K562 (cell line): ENCODE results near the gene ADD2. TPM values are rescaled to one million over a fixed set of nuclear protein-coding genes. Genes with fewer than 3 reads are reported as not detected.

Experiments used
- ATAC-seq: fragments of 200-7000 bp; cut with Tn5 transposase; 3 replicates; pipeline ENCODE4 v1.9.1; 2020; ENCODE audit warnings: moderate library complexity
- BruUV-seq: library from RNA; stranded (reverse); fragments of 400-500 nt; replicated peaks from 2 replicates; lab custom pipeline; 2021; lab: Mats Ljungman, UMichigan
- CTCF ChIA-PET: fragments of 300-600 bp; formaldehyde crosslinking; extraction: SDS; loops from one replicate; lab custom pipeline; 2021; ENCODE audit warnings: low intra/inter-chr PET ratio; lab: Yijun Ruan, JAX
- POLR2A ChIA-PET: fragments of 300-600, 350-650 bp; sonication (Branson Sonifier 250); formaldehyde crosslinking; extraction: SDS; loops from one replicate; lab custom pipeline; 2021; ENCODE audit warnings: antibody characterized with exemption, inconsistent platforms; lab: Yijun Ruan, JAX
- DNase-seq, 4 experiments: peaks; one replicate each; pipeline versions ENCODE4 v3.0.0 to v3.0.0-alpha.2; 2011 to 2018; ENCODE audit warnings: low spot score in 3 of 4, mixed read lengths in 3 of 4; ENCODE audit errors: extremely low read depth in 1 of 4
- FAIRE-seq: peaks from 2 replicates; lab custom pipeline; 2011; peaks lifted over from hg19 to GRCh38; lab: Jason Lieb, UNC
- H2AFZ ChIP-seq: 2 replicates; pipeline ENCODE4 v1.6.0; 2011; ENCODE audit warnings: low read depth, low read length, control low read depth, inconsistent platforms
- H3K27ac ChIP-seq: fragments of 200-600 bp; 3 replicates; pipeline ENCODE4 v1.8.0; 2011; ENCODE audit warnings: low read depth, mild to moderate bottlenecking, control low read depth, inconsistent platforms, low read length, moderate library complexity, mixed read lengths; ENCODE audit errors: extremely low read depth
- H3K27me3 ChIP-seq, 2 experiments: fragments of 300-600 bp in 1 of 2; 2 replicates in 1 of 2; 3 replicates in 1 of 2; pipeline versions ENCODE4 v1.6.0 to v1.8.0; 2011; ENCODE audit warnings: inconsistent platforms in 2 of 2, low read length in 2 of 2, mild to moderate bottlenecking in 1 of 2, mixed read lengths in 1 of 2, moderate library complexity in 1 of 2; ENCODE audit not compliant: control insufficient read depth in 2 of 2, insufficient read depth in 2 of 2
- H3K36me3 ChIP-seq: fragments of 300-600 bp; 3 replicates; pipeline ENCODE4 v1.8.0; 2011; ENCODE audit warnings: mild to moderate bottlenecking, low read length, inconsistent platforms; ENCODE audit not compliant: control insufficient read depth, insufficient read depth
- H3K4me1 ChIP-seq, 2 experiments: fragments of 200-600 bp in 1 of 2; replicated peaks in 1 of 2; 2 replicates in 1 of 2; 3 replicates in 1 of 2; pipeline versions ENCODE4 v1.5.1 to v1.8.0; 2011; ENCODE audit warnings: inconsistent platforms in 2 of 2, low read length in 2 of 2, mild to moderate bottlenecking in 1 of 2, mixed read lengths in 1 of 2, moderate library complexity in 1 of 2; ENCODE audit not compliant: control insufficient read depth in 2 of 2, insufficient read depth in 2 of 2
- H3K4me2 ChIP-seq: 2 replicates; pipeline ENCODE4 v1.6.1; 2011; ENCODE audit warnings: low read length, control low read depth, inconsistent platforms, mixed read lengths; ENCODE audit not compliant: insufficient read depth
- H3K4me3 ChIP-seq: fragments of 200-600 bp; sonication (generic), shearing (Covaris generic); 2 replicates; pipeline ENCODE4 v1.5.1; 2016; ENCODE audit warnings: control low read depth, inconsistent platforms
- H3K79me2 ChIP-seq: fragments of 200-600 bp; 3 replicates; pipeline ENCODE4 v1.8.0; 2011; ENCODE audit warnings: low read length, inconsistent platforms; ENCODE audit not compliant: control insufficient read depth, insufficient read depth
- H3K9ac ChIP-seq, 2 experiments: 2 replicates each; pipeline versions ENCODE4 v1.6.0 to v1.6.1; 2011; ENCODE audit warnings: low read depth in 2 of 2, low read length in 2 of 2, control low read depth in 1 of 2, inconsistent platforms in 1 of 2, mild to moderate bottlenecking in 1 of 2, mixed read lengths in 1 of 2; ENCODE audit not compliant: insufficient read depth in 1 of 2
- H3K9me1 ChIP-seq: one replicate; pipeline ENCODE4 v1.6.0; 2011; ENCODE audit warnings: inconsistent platforms, mild to moderate bottlenecking, low read length, moderate library complexity; ENCODE audit not compliant: control insufficient read depth, insufficient read depth
- H3K9me3 ChIP-seq: replicated peaks from 2 replicates; pipeline ENCODE4 v1.5.1; 2011; ENCODE audit warnings: low read depth, low read length, inconsistent platforms; ENCODE audit not compliant: control insufficient read depth, insufficient read depth
- H4K20me1 ChIP-seq: replicated peaks from 2 replicates; pipeline ENCODE4 v1.6.1; 2011; ENCODE audit warnings: low read length, inconsistent platforms, mixed read lengths; ENCODE audit not compliant: control insufficient read depth, insufficient read depth
- ESRRA ChIP-seq: fragments of 450-650 bp; IDR thresholded peaks from 2 replicates; pipeline ENCODE4 v1.6.1; 2014; ENCODE audit warnings: low read depth, mild to moderate bottlenecking, moderate library complexity, borderline replicate concordance
- GATAD2A ChIP-seq: fragments of 450-650 bp; IDR thresholded peaks from 2 replicates; pipeline ENCODE4 v1.6.1; 2017
- IFI16 ChIP-seq: fragments of 250-450 bp; sonication (Bioruptor Pico); IDR thresholded peaks from 2 replicates; pipeline ENCODE4 v2.1.2; 2022; ENCODE audit warnings: mild to moderate bottlenecking, inconsistent platforms
- NRF1 ChIP-seq, 2 experiments: fragments of 450-650 bp; IDR thresholded peaks in 1 of 2; conservative IDR thresholded peaks in 1 of 2; 2 replicates each; pipeline ENCODE4 v1.6.1; 2014; ENCODE audit warnings: mild to moderate bottlenecking in 2 of 2
- SMAD3 ChIP-seq: fragments of 450-650 bp; formaldehyde crosslinking; conservative IDR thresholded peaks from 2 replicates; pipeline ENCODE4 v1.4.0; 2020; ENCODE audit warnings: mild to moderate bottlenecking
- ZNF282 ChIP-seq: sonication (generic); formaldehyde crosslinking; IDR thresholded peaks from 2 replicates; pipeline ENCODE4 v1.8.1; 2023; ENCODE audit warnings: missing genetic modification reagents
- WGBS: fragments of 100-300 bp; shearing (Covaris generic); methylation state at CpG from one replicate; pipeline ENCODE4 v1.1.6; 2016; ENCODE audit warnings: low coverage, mixed read lengths; ENCODE audit not compliant: insufficient coverage; ENCODE audit errors: missing lambda C conversion rate; 5-methylcytosine and 5-hydroxymethylcytosine counted together
- in situ Hi-C: fragments of 300-500 bp; cut with MboI; formaldehyde crosslinking; loops from 4 replicates; pipeline ENCODE4 v1.15.0; 2018; ENCODE audit warnings: inconsistent platforms, mixed read lengths
- intact Hi-C: fragments of 100-400 bp; cut with micrococcal nuclease; formaldehyde crosslinking; loops from 2 replicates; pipeline ENCODE4 v1.14.2; 2022
- polyA plus RNA-seq, 8 experiments: library from polyadenylated mRNA; depleted of rRNA in 4 of 8; stranded (reverse) in 5 of 8; unstranded in 3 of 8; fragments of >200 nt; fragmentation: Nextera tagmentation in 2 of 8; fragmentation: Illumina TruSeq in 1 of 8; extraction: Ambion mirVana in 2 of 8; extraction: Trizol in 1 of 8; gene quantifications; 2 replicates each; pipeline versions ENCODE4 v1.2.1 to v1.2.3, GENCODE V29; 2011 to 2014; ENCODE audit warnings: inconsistent platforms in 1 of 8, missing spikeins in 1 of 8
- total RNA-seq, 7 experiments: library from RNA; depleted of rRNA in 6 of 7; stranded (reverse); fragments of >200 nt in 6 of 7; fragmentation: Illumina TruSeq in 2 of 7; extraction: Trizol in 2 of 7; gene quantifications; 2 replicates each; pipeline versions ENCODE4 v1.2.1 to v1.2.3, GENCODE V29; 2011 to 2021; ENCODE audit warnings: low replicate concordance in 1 of 7
- TF ChIP-seq, protein P1 (sequence below): sonication (generic); formaldehyde crosslinking; IDR thresholded peaks from 2 replicates; pipeline ENCODE4 v1.8.0; 2022; ENCODE audit warnings: mild to moderate bottlenecking, missing genetic modification reagents

Gene ADD2
- total and polyA plus RNA-seq, 9 of the 15 experiments (the other 6 are each of a cell fraction or from before 2014, with no cell fraction given), result 3.5 to 63.0 (median 36.2) TPM

DNA sequence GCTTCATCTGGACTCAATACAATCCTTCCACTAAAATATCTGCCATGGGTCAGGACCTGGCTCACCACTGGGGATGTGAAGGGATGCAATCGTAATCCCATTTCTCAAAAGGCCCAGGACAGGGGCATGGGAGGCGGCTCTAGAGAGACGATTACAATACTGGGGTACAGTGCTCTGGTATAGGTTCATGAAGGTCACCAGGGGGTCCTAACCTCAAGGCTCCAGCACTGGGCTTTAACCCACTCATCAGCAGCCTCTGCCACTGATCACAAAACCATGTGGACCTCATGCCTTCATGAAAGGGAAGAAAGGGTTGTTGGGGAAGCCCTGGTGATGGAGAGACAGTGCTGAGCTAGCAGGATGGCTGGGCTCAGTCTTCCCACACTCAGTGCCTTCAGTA lies 48.8 kb downstream of the ADD2 start:
- peak overlapping the region in 1 of 2 experiments; percentile 27; a peak in 1 of 4 replicates for H3K9ac ChIP-seq
- no peak for DNase-seq
- no peak overlapping the region for H3K4me3 ChIP-seq
- ATAC-seq, result no peak
- no peaks in the 10 kb centered on the region for H4K20me1 ChIP-seq
- H3K79me2 ChIP-seq, result peaks cover 32% of the 10 kb centered on the region
- FAIRE-seq, result no peak
- no TSS peak for BruUV-seq
- H3K27me3 ChIP-seq, result no peaks in the 10 kb centered on the region
- no peak for TF ChIP-seq GATAD2A
- no peak for TF ChIP-seq SMAD3 (CRISPR knock-in tag)
- no peak for TF ChIP-seq ZNF282
- TF ChIP-seq, protein P1, sequence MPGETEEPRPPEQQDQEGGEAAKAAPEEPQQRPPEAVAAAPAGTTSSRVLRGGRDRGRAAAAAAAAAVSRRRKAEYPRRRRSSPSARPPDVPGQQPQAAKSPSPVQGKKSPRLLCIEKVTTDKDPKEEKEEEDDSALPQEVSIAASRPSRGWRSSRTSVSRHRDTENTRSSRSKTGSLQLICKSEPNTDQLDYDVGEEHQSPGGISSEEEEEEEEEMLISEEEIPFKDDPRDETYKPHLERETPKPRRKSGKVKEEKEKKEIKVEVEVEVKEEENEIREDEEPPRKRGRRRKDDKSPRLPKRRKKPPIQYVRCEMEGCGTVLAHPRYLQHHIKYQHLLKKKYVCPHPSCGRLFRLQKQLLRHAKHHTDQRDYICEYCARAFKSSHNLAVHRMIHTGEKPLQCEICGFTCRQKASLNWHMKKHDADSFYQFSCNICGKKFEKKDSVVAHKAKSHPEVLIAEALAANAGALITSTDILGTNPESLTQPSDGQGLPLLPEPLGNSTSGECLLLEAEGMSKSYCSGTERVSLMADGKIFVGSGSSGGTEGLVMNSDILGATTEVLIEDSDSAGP (CRISPR knock-in tag), result no peak
- 0 out of 2 replicates have a peak, but pooled peaks have one; percentile 16 for TF ChIP-seq ESRRA
- TF ChIP-seq IFI16 (CRISPR knock-in tag), result no peak
- TF ChIP-seq NRF1 (conservative IDR thresholded peaks at IDR 0.05 in 1 of 2, IDR thresholded peaks at IDR 0.05 in 1 of 2), result no peak
- WGBS, result 83% methylated on average over 3 of the region's 3 CpGs
- POLR2A ChIA-PET, result interaction anchor here (0.7 to 1.6 kb wide), 7 partner anchors 9 to 103 kb away, joined by 3 to 6 read pairs (median 4); partner anchors contain the start of gene ADD2
- CTCF ChIA-PET, result no interaction called here
- H2AFZ ChIP-seq, result no peak overlapping the region
- no peak overlapping the region for H3K27ac ChIP-seq
- H3K36me3 ChIP-seq, result no peaks in the 10 kb centered on the region
- peaks cover 37 to 48% of the 10 kb centered on the region in 2 experiments; a peak in 4 of 5 replicates for H3K4me1 ChIP-seq
- H3K9me1 ChIP-seq, result no peaks in the 10 kb centered on the region
- H3K9me3 ChIP-seq, result no peaks in the 10 kb centered on the region
- in situ Hi-C loops, result no loop called here
- H3K4me2 ChIP-seq, result no peak overlapping the region
- intact Hi-C loops, result no loop called here
